Activated T-cell treated with anti-CD3 and anti-CD28 coated beads, Interleukin-2, amount 50 U/mL, for 4 hours (primary cell): Measurements from ENCODE around the gene HPX. TPM values are rescaled to one million over a fixed set of nuclear protein-coding genes. Genes with fewer than 3 reads are reported as not detected.

Experiments used
- total RNA-seq, 3 donors: library from RNA; stranded (reverse); gene quantifications; one replicate each; pipeline ENCODE4 v1.2.1, GENCODE V29; 2021

HPX gene
- total RNA-seq, 3 donors from 2014 or later, result 0.71 to 2.0 (median 0.96) TPM

Other genes starting within 250 kb of the HPX start
- gene OR52W1, start 241.8 kb downstream of the HPX start, total RNA-seq, result not detected
- gene C11orf42, start 235.4 kb downstream of the HPX start, total RNA-seq, result not detected
- gene FHIP1B, start 206.4 kb downstream of the HPX start, total RNA-seq, result 10 to 100 TPM; 21.5 to 27.1 (median 22.9) TPM
- gene CNGA4, start 201.9 kb downstream of the HPX start, total RNA-seq, result not detected
- gene CCKBR, start 181.1 kb downstream of the HPX start, total RNA-seq, result not detected
- gene CAVIN3, start 120.5 kb downstream of the HPX start, total RNA-seq, result 10 to 100 TPM in 2 of 3 donors, 1 to 10 TPM in 1; 8.6 to 26.1 (median 14.0) TPM
- 10 to 100 TPM; 13.1 to 18.2 (median 16.3) TPM for gene SMPD1, start 50.5 kb downstream of the HPX start, total RNA-seq
- gene APBB1, start 21.9 kb downstream of the HPX start, total RNA-seq, result 10 to 100 TPM; 25.7 to 34.5 (median 27.9) TPM
- gene TRIM3, start 33.0 kb upstream of the HPX start, total RNA-seq, result 1 to 10 TPM; 3.2 to 4.3 (median 3.6) TPM
- 10 to 100 TPM; 55.4 to 59.6 (median 56.5) TPM for gene ARFIP2, start 40.3 kb upstream of the HPX start, total RNA-seq
- 10 to 100 TPM; 45.4 to 48.5 (median 48.1) TPM for gene TIMM10B, start 40.5 kb upstream of the HPX start, total RNA-seq
- gene DNHD1, start 56.3 kb upstream of the HPX start, total RNA-seq, result 1 to 10 TPM; 6.0 to 6.7 (median 6.1) TPM
- 10 to 100 TPM; 37.8 to 48.2 (median 41.4) TPM for gene RRP8, start 162.6 kb upstream of the HPX start, total RNA-seq
- gene ILK, start 162.8 kb upstream of the HPX start, total RNA-seq, result 10 to 100 TPM; 38.6 to 48.9 (median 45.0) TPM
- gene TAF10, start 171.2 kb upstream of the HPX start, total RNA-seq, result 100 to 1,000 TPM; 163 to 191 (median 188) TPM
- 10 to 100 TPM; 25.4 to 35.6 (median 27.3) TPM for gene TPP1, start 178.4 kb upstream of the HPX start, total RNA-seq
- gene DCHS1, start 214.8 kb upstream of the HPX start, total RNA-seq, result under 1 TPM; 0.28 to 0.40 (median 0.33) TPM
- 100 to 1,000 TPM; 149 to 162 (median 156) TPM for gene MRPL17, start 242.4 kb upstream of the HPX start, total RNA-seq